ENCODE data around the gene NTNG2.

DNA sequence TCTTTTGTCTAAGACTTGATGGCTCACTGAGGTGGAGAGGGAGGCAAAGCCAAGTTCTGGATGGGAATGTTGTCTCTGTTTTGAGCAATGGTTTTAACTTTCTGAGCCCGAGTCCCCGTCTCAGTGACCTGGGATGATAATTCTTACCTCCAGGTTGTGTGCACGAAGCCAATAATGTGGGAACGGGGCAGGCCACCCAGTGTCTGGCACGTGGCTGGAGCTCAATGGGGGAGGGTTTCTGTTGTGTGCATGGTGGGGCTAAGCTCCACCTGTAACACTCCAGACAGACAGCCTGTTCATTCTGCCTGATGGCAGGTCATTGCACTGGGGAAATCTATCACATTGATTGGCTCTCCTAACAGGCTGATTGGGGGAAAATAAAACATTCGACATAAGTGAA is 37.1 kb upstream of the NTNG2 start:
- TF ChIP-seq CTCF (IDR thresholded peaks at IDR 0.05) (no peak), POLR2A (IDR thresholded peaks at IDR 0.05) (no peak)
